UCSD-AML1 (cell line): ENCODE measurements around the gene EXOSC6.
A peak's percentile ranks its signal among the peaks of the same experiment; 100 is the strongest.
"Not testable (repeated sequence)": the region's sequence is repeated elsewhere in the genome, so short reads cannot be mapped to it uniquely, and the experiment has no call there.

Experiments
- DNase-seq: peaks from one replicate; lab custom pipeline; 2025; ENCODE audit not compliant: unreplicated experiment; lab: John Stamatoyannopoulos, UW

EXOSC6 gene

DNA sequence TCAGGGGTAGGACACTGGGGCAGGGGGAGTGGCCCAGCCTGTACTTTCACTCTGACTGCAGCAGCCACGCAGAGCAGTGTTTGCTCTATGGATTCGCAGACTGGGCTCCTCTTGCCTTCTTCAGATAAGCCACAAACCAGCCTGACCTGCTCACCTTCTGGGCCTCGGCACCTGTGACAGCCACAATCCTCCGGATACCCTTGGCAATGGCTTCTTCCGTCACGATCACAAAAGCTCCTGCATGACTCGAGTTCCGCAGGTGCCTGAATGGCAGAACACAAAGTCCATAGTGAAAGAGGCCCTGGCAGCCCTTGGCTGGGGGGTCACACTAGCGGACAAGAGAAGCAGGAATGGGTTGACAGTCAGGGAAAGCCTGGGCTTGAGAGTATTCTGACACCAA is 3.8 kb upstream of the EXOSC6 start:
- no peak for DNase-seq

DNA sequence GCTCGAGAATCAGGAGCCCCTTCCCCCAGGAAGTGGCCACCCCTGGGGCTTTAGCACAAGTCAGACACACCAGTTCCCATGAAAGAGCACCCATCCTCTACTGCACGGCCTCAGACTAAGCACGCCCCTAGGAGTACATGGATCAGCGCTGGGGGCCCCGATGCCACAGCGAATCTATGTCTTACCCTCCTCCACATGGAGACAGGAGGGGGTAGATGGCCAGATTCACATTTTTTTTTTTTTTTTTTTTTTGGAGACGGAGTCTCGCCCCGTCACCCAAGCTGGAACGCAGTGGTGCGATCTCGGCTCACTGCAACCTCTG is 3.2 kb upstream of the EXOSC6 start:
- no peak for DNase-seq

GRCh38 chr16:70254180-70254964 is 2.6 kb upstream of the EXOSC6 start:
- no peak for DNase-seq

DNA sequence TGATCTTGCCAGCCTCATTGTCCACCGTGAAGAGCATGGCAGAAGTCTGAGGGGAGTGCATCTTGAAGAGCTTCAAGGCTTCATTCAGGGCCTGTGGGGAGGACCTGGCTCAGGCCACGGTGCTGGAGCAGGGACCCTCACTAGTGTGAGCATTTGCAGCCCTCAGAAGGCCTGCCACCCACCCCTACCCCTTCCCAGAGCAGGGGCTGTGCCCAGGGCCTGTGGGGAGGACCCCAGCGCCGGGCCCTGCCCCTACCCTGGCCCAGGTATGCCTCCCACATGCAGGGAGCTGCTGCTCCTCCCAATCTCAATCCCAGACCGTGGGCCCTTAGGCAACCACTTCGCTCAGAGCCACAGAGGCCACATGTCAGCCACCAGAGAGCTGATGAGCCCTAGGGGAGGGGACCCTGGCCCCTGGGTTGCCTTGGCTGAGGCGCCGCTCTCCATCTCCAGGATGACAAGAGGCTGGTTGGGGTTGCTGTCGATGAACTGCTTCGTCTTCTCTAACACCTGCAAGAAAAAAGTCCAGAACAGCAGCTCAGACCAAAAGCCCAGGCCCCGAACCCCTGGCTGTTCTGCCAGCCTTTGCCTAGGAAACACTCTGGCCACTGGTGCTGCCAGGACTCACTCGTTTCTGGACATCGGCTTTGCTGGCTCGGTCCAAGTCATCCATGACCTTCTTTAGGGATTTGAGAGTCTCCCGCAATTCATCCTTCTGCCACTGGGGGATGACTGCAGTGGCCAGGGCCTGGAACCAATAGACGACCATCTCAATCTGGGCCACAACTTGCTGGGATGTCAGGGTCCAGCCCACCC is 1.8 kb upstream of the EXOSC6 start:
- no peak for DNase-seq

DNA sequence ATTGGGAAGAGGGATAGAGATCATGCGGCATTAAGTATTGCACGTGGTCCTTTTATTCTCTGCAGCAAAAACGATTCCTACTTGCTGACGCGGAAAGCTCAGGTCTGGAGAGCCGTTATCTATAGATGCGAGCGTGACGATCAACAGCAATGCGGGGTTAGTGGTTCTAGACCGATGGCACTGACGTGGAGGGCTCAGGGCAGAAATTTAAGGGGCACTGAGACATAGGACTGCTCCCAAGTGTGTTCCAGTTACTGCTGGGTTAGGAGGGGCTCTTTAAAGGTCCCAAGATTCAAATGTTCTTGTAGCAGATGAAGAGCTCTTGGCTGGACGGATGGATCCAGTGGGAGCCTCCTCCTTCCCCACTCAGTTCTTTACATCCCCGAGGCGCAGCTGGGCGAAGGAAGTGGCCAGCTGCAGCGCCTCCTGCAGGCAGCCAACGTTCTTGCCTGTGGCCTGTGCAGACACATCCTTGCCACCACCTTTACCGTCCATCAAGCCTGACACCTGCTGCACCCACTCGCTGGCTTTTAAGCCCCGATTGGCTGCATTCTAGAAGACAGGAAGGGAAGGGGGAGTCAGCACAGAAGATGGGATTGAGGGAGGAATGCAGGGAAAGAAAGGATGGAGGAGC is 732 bp upstream of the EXOSC6 start:
- DNase-seq = peak; percentile 27

- DNase-seq = peak; percentile 62
Measured at GRCh38 chr16:70250748-70251628, 752 bp downstream of the EXOSC6 start.

DNA sequence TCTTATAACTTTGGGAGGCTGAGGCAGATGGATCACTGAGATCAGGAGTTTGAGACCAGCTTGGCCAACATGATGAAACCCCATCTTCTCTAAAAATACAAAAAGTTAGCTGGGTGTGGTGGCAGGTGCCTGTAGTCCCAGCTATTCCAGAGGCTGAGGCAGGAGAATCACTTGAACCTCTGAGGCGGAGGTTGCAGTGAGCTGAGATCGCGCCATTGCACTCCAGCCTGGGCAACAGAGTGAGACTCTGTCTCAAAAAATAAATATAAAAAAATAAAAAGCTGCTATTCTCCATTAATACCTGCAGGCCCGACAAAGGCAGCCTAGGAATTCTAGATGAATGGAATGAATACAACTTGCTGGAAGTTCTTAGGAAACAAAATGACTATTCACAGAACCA is 2.0 kb downstream of the EXOSC6 start:
- not testable (repeated sequence) for DNase-seq

GRCh38 chr16:70238773-70239172 is 13.0 kb downstream of the EXOSC6 start:
- DNase-seq = not testable (repeated sequence)

- not testable (repeated sequence) for DNase-seq
Measured at GRCh38 chr16:70231831-70232230, 19.9 kb downstream of the EXOSC6 start.

DNA sequence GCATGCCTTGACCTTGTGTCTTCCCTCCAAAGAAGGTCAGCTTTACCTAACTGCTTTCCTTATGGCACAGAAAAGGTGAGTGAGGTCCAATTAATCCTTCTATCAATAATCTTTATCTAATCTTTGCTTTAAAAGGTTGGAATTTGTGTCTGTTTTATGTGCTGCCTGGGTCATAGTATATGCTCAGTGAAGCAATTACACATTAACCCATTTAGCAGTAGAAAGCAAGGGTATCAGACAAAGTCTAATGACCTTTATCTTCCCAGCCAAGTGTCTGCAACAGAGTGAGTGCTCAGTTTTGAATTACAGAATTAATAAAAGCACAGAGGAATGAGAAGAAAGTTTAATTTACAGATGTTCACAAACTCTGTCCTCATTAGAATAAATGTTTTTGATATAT is 25.7 kb downstream of the EXOSC6 start:
- DNase-seq = not testable (repeated sequence)

DNA sequence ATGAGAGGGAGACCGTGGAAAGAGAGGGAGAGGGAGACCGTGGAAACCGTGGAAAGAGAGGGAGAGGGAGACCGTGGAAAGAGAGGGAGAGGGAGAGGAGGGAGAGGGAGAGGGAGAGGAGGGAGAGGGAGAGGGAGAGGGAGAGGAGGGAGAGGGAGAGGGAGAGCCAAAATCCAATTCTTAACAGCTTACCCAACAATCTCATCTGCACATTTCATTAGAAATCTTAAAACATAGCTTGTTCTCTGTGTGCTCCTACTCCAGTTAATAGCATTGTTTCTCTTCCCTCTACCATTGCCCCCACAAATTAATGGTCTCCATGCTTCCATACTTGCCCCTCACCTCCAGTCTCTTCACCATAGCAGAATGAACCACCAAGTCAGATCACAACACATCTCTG is 26.3 kb downstream of the EXOSC6 start:
- DNase-seq = not testable (repeated sequence)

- not testable (repeated sequence) for DNase-seq
Measured at GRCh38 chr16:70224645-70225044, 27.1 kb downstream of the EXOSC6 start.

DNA sequence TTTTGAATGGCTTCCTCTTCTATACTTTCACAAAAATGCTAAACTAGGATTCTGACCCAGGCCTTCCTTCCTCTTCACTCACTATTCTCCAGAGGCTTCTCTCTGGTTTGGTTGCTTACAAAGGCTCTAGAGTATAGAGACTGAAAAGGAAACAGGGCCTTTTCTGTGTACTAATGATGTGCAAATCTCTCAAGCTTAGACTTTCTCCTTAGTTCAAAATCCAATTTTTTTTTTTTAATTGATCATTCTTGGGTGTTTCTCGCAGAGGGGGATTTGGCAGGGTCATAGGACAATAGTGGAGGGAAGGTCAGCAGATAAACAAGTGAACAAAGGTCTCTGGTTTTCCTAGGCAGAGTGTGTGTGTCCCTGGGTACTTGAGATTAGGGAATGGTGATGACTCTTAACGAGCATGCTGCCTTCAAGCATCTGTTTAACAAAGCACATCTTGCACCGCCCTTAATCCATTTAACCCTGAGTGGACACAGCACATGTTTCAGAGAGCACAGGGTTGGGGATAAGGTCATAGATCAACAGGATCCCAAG is 27.7 kb downstream of the EXOSC6 start:
- not testable (repeated sequence) for DNase-seq

GRCh38 chr16:70223216-70223615 is 28.5 kb downstream of the EXOSC6 start:
- DNase-seq = not testable (repeated sequence)

DNA sequence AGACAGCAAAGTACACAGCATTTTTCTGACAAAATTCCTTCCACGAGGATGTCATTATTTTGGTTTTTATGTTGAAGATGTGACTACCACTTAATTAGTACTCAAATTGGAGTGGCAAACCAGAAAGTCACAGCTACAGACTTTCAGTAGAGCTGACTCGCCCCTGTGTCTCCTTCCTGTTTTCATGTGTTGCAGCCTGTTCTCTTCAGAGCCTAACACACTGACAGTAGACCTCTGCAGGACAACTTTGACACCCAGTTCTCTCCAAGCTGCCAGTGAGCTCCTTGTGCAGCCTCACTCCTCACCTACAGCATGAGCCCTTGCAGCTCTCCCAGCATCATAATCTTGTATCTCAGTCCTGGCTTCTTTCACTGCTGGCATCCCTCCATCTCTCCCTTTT is 29.2 kb downstream of the EXOSC6 start:
- DNase-seq = not testable (repeated sequence)

GRCh38 chr16:70218586-70218985 is 33.2 kb downstream of the EXOSC6 start:
- DNase-seq = not testable (repeated sequence)

GRCh38 chr16:70206382-70206781 is 45.4 kb downstream of the EXOSC6 start:
- not testable (repeated sequence) for DNase-seq

- not testable (repeated sequence) for DNase-seq
Measured at GRCh38 chr16:70204668-70205405, 46.9 kb downstream of the EXOSC6 start.

GRCh38 chr16:70204010-70204409 is 47.7 kb downstream of the EXOSC6 start:
- not testable (repeated sequence) for DNase-seq

DNA sequence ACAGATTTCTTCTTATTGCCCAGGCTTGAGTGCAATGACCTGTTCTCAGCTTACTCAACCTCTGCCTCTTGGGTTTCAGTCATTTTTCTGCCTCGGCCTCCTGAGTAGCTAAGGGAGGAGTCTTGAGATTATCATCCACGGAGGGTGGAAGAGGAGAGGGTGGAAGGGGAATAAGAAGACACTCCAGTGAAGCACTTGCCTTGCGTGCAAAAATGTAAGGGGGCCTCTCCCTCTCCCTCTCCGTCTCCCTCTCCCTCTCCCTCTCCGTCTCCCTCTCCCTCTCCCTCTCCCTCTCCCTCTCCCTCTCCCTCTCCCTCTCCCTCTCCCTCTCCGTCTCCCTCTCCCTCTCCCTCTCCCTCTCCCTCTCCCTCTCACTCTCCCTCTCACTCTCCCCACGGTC is 48.2 kb downstream of the EXOSC6 start:
- DNase-seq = not testable (repeated sequence)
